Suprapubic skin (tissue), 4 donors: ENCODE data around the gene ARPC1B. TPM values are rescaled to one million over a fixed set of nuclear protein-coding genes. Genes with fewer than 3 reads are reported as not detected.

ENCODE experiments used
- DNase-seq, 2 donors: peaks; one replicate each; pipeline ENCODE4 v3.0.0-alpha.2; 2019; ENCODE audit warnings: low spot score in 2 of 2
- H3K27ac ChIP-seq: fragments of 200-600 bp; sonication (generic); one replicate; pipeline ENCODE4 v1.5.1; 2019
- H3K27me3 ChIP-seq: fragments of 200-600 bp; sonication (generic); one replicate; pipeline ENCODE4 v1.5.1; 2019
- H3K36me3 ChIP-seq: fragments of 200-600 bp; sonication (generic); one replicate; pipeline ENCODE4 v1.5.1; 2019
- H3K4me1 ChIP-seq: fragments of 200-600 bp; sonication (generic); one replicate; pipeline ENCODE4 v1.5.1; 2019
- H3K4me3 ChIP-seq: fragments of 200-600 bp; sonication (generic); one replicate; pipeline ENCODE4 v1.5.1; 2019; ENCODE audit warnings: mild to moderate bottlenecking
- H3K9me3 ChIP-seq: fragments of 200-600 bp; sonication (generic); one replicate; pipeline ENCODE4 v1.5.1; 2019
- EP300 ChIP-seq: sonication (generic); formaldehyde crosslinking; IDR thresholded peaks from one replicate; pipeline ENCODE4 v1.6.1; 2017; ENCODE audit warnings: antibody characterized with exemption
- POLR2A ChIP-seq, 2 donors: fragments of 450-650 bp; IDR thresholded peaks; one replicate each; pipeline ENCODE4 v1.6.1; 2017; ENCODE audit warnings: antibody characterized with exemption in 2 of 2, mild to moderate bottlenecking in 2 of 2, moderate library complexity in 2 of 2
- POLR2AphosphoS5 ChIP-seq, 3 donors: sonication (generic); formaldehyde crosslinking; IDR thresholded peaks; one replicate each; pipeline ENCODE4 v1.6.1; 2017; ENCODE audit warnings: antibody characterized with exemption in 3 of 3
- WGBS: methylation state at CpG from one replicate; pipeline ENCODE4 v1.1.5; 2018; 5-methylcytosine and 5-hydroxymethylcytosine counted together
- total RNA-seq, 4 donors: library from RNA; depleted of rRNA; stranded (reverse); fragments of >200 nt; gene quantifications; one replicate each; pipeline ENCODE4 v1.1.0, GENCODE V29; 2016
- TF ChIP-seq, protein P1 (sequence below), 2 donors: fragments of 200-600 bp in 1 of 2; fragments of 450-650 bp in 1 of 2; sonication (generic) in 1 of 2; IDR thresholded peaks; one replicate each; pipeline ENCODE4 v1.5.1; 2016 to 2019; ENCODE audit warnings: antibody characterized with exemption in 2 of 2, mild to moderate bottlenecking in 1 of 2, moderate library complexity in 1 of 2

Gene ARPC1B
- total RNA-seq, 4 donors from 2014 or later: 48.9 to 66.9 (median 64.2) TPM

DNA sequence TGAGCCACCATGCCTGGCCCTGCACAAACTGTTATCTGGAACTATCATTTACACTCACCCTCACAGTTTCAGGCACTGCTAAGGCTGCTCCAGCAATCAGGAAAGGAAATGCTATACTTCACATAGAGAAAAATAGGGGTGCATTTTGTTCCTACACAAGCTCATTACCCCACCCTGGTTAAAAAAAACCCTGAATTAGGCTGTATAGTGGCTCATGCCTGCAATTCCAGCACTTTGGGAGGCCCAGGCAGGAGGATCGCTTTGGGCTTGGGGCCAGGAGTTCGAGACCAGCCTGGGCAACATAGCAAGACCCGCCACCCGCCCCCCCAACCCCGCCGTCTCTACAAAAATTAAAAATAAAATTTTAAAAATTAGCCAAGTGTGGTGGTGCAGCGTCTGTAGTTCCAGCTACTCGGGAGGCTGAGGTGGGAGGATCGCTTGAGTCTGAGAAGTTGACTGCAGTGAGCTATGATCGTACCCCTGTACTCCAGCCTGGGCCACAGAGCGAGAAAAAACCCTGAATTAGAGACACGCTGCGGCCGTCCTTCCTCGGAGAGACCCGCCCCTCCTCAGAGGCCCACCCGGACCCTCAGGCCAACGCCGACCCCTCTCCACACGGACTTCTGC, 63.5 kb downstream of the ARPC1B start:
- Histone ChIP-seq H3K4me1 (peaks cover 37% of the 10 kb centered on the region), H3K27ac (peak overlapping the region; percentile 90), H3K36me3 (peaks cover 25% of the 10 kb centered on the region), H3K9me3 (no peaks in the 10 kb centered on the region), H3K27me3 (no peaks in the 10 kb centered on the region), H3K4me3 (peak overlapping the region; percentile 100)
- no peak for DNase-seq
- TF ChIP-seq POLR2A (IDR thresholded peaks at IDR 0.05) (no peak), EP300 (no peak)
- 22% methylated on average over 16 of the region's 20 CpGs for whole genome bisulfite sequencing

DNA sequence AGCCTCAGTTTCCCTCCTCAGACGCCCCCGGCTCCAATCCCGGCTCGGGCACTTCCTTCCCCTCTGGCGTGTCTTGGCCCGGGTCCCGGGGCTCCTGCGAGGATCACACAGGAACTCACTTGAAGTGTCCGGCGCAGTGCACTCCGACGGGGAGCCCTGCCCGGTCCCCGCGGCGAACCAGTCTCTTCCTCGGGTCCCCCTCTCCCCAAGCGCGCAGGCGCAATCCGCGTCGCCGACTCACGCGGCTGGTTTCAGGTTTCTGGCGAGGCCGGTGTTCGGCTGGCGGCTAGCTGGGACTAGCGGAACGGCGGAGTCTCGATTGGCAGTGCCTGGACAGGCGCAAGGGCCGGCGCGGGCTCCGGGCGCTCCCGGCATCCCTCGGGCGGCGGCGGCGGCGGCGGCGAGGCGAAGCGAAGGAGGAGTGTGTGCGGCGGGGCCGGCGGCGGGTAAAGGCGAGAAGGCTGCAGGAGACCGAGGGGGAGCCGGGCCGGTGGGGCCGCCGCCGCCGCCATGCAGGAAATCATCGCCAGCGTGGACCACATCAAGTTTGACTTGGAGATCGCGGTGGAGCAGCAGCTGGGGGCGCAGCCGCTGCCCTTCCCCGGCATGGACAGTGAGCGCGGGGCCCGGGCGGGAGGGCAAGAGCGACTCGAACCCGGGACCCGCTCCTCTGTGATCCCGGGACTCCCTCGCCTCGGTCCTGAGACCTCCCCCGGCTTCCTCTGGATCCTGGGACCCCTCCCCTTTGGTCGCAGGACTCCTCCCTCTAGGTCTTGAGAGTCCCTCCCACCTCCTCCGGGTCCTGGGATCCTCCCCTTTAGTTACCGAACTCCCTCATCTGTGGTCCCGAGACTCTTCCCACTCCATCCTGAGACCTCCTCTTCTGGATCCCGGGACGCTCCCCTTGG, 64.3 kb downstream of the ARPC1B start, which contains the start of the genes CPSF4 and PTCD1:
Gene CPSF4, plus strand, starts transcription at position 371 of the 908 bp plus-strand sequence. Its CDS starts 140 bp downstream, at position 511.
Gene PTCD1, minus strand, starts transcription at position 226 of the 908 bp plus-strand sequence. CDS start 3,556 bp downstream, outside the sequence.
- peak within 1 kb of the TSS; percentile 90 for H3K27ac ChIP-seq
- peak within 1 kb of the TSS; percentile 100 for H3K4me3 ChIP-seq
- peaks cover 37% of the 10 kb centered on the region for H3K4me1 ChIP-seq
- H3K36me3 ChIP-seq: peaks cover 24% of the 10 kb centered on the region
- H3K27me3 ChIP-seq: no peaks in the 10 kb centered on the region
- peak; percentile 97 for DNase-seq
- peak in 2 of 3 donors; percentile 14 to 45 for TF ChIP-seq POLR2AphosphoS5 (IDR thresholded peaks at IDR 0.05)
- TF ChIP-seq EP300: no peak
- TF ChIP-seq POLR2A (IDR thresholded peaks at IDR 0.05): peak in 1 of 2 donors; percentile 6
- no peaks in the 10 kb centered on the region for H3K9me3 ChIP-seq
- 0% methylated on average over 50 of the region's 89 CpGs for WGBS

DNA sequence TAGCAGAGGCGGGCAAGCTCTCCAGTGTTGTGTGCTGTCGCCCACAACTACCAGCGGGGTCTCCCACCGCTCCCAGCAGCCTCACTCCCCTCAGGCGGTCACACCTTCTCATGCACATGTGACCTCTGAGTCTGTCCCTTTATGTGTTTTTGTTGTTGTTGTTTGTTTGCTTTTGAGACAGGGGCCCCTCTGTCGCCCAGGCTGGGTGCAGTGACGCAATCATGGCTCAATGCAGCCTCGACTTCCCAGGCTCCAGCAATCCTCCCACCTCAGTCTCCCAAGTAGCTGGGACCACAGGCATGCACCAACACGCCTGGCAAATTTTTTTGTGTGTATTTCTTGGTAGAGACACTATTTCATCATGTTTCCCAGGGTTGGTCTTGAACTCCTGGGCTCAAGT, 65.7 kb downstream of the ARPC1B start:
- no peaks in the 10 kb centered on the region for H3K27me3 ChIP-seq
- TF ChIP-seq, protein P1, sequence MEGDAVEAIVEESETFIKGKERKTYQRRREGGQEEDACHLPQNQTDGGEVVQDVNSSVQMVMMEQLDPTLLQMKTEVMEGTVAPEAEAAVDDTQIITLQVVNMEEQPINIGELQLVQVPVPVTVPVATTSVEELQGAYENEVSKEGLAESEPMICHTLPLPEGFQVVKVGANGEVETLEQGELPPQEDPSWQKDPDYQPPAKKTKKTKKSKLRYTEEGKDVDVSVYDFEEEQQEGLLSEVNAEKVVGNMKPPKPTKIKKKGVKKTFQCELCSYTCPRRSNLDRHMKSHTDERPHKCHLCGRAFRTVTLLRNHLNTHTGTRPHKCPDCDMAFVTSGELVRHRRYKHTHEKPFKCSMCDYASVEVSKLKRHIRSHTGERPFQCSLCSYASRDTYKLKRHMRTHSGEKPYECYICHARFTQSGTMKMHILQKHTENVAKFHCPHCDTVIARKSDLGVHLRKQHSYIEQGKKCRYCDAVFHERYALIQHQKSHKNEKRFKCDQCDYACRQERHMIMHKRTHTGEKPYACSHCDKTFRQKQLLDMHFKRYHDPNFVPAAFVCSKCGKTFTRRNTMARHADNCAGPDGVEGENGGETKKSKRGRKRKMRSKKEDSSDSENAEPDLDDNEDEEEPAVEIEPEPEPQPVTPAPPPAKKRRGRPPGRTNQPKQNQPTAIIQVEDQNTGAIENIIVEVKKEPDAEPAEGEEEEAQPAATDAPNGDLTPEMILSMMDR (IDR thresholded peaks at IDR 0.05): no peak
- TF ChIP-seq POLR2AphosphoS5 (IDR thresholded peaks at IDR 0.05): no peak
- no peak for TF ChIP-seq EP300
- TF ChIP-seq POLR2A (IDR thresholded peaks at IDR 0.05): no peak
- H3K4me3 ChIP-seq: peak overlapping the region; percentile 100
- 62% methylated on average over 9 of the region's 9 CpGs for WGBS
- peaks cover 37% of the 10 kb centered on the region for H3K4me1 ChIP-seq
- DNase-seq: no peak
- no peaks in the 10 kb centered on the region for H3K9me3 ChIP-seq
- no peak overlapping the region for H3K27ac ChIP-seq
- peaks cover 25% of the 10 kb centered on the region for H3K36me3 ChIP-seq

Other genes starting within 250 kb of the ARPC1B start
- gene SMURF1, start 230.6 kb upstream of the ARPC1B start, total RNA-seq: 10 to 100 TPM; 26.9 to 74.9 (median 30.2) TPM
- not detected for gene KPNA7, start 166.6 kb upstream of the ARPC1B start, total RNA-seq
- gene MYH16, start 101.9 kb upstream of the ARPC1B start, total RNA-seq: not detected
- 100 to 1,000 TPM in 3 of 4 donors, 10 to 100 TPM in 1; 98.1 to 169 (median 140) TPM for gene ARPC1A, start 48.8 kb upstream of the ARPC1B start, total RNA-seq
- 10 to 100 TPM; 47.2 to 68.5 (median 48.3) TPM for gene PDAP1, start 33.9 kb downstream of the ARPC1B start, total RNA-seq
- gene BUD31, start 34.2 kb downstream of the ARPC1B start, total RNA-seq: 10 to 100 TPM; 50.3 to 71.4 (median 60.3) TPM
- 10 to 100 TPM in 2 of 4 donors, 1 to 10 TPM in 2; 7.7 to 14.8 (median 10.7) TPM for gene PTCD1, start 64.1 kb downstream of the ARPC1B start, total RNA-seq
- 10 to 100 TPM; 35.0 to 59.9 (median 41.7) TPM for gene CPSF4, start 64.2 kb downstream of the ARPC1B start, total RNA-seq
- gene ATP5MF, start 91.4 kb downstream of the ARPC1B start, total RNA-seq: 100 to 1,000 TPM; 463 to 798 (median 745) TPM
- gene ZNF789, start 98.2 kb downstream of the ARPC1B start, total RNA-seq: 10 to 100 TPM in 1 of 4 donors, 1 to 10 TPM in 3; 4.4 to 16.3 (median 5.3) TPM
- 10 to 100 TPM; 39.4 to 63.2 (median 53.9) TPM for gene ZNF394, start 125.6 kb downstream of the ARPC1B start, total RNA-seq
- 1 to 10 TPM; 5.7 to 8.5 (median 7.4) TPM for gene ZKSCAN5, start 129.9 kb downstream of the ARPC1B start, total RNA-seq
- 1 to 10 TPM; 2.7 to 6.9 (median 5.0) TPM for gene FAM200A, start 177.4 kb downstream of the ARPC1B start, total RNA-seq
- gene ZNF655, start 183.9 kb downstream of the ARPC1B start, total RNA-seq: 100 to 1,000 TPM; 122 to 240 (median 146) TPM
- 1 to 10 TPM; 1.4 to 6.8 (median 2.1) TPM for gene TMEM225B, start 223.5 kb downstream of the ARPC1B start, total RNA-seq
- 10 to 100 TPM; 15.3 to 46.1 (median 20.0) TPM for gene ZSCAN25, start 242.2 kb downstream of the ARPC1B start, total RNA-seq